ENCODE data around the gene TPRG1.

DNA sequence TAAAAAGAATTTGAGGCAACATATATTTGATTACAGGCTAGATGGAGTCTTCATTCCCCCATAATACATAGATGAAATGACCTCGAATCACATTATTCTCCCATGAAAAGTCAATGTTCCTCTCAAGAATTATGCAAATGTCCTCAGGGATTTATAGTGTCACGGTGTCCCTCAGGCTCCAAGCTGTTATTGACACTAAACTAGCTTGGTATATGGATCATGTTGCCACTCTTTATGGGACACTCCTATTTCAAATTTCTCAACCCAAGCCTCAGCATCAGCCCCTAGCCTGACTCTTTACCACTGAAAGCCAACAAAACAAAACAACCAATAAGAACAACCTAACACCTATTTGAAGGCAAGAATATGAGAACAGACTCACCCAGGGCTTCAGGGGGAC, 139.8 kb downstream of the TPRG1 start:
- TF ChIP-seq, protein P1, sequence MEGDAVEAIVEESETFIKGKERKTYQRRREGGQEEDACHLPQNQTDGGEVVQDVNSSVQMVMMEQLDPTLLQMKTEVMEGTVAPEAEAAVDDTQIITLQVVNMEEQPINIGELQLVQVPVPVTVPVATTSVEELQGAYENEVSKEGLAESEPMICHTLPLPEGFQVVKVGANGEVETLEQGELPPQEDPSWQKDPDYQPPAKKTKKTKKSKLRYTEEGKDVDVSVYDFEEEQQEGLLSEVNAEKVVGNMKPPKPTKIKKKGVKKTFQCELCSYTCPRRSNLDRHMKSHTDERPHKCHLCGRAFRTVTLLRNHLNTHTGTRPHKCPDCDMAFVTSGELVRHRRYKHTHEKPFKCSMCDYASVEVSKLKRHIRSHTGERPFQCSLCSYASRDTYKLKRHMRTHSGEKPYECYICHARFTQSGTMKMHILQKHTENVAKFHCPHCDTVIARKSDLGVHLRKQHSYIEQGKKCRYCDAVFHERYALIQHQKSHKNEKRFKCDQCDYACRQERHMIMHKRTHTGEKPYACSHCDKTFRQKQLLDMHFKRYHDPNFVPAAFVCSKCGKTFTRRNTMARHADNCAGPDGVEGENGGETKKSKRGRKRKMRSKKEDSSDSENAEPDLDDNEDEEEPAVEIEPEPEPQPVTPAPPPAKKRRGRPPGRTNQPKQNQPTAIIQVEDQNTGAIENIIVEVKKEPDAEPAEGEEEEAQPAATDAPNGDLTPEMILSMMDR (IDR thresholded peaks at IDR 0.05) = no peak
- no peak for TF ChIP-seq POLR2A (IDR thresholded peaks at IDR 0.05)

All from right lobe of liver (tissue), 4 donors.